Adipose tissue (tissue), 3 donors: ENCODE measurements around the gene UST. TPM values are rescaled to one million over a fixed set of nuclear protein-coding genes. Genes with fewer than 3 reads are reported as not detected.
"Not testable (repeated sequence)": the region's sequence is repeated elsewhere in the genome, so short reads cannot be mapped to it uniquely, and the experiment has no call there.

ENCODE experiments used
- H3K27ac ChIP-seq: one replicate; pipeline ENCODE4 v1.5.1; 2013; ENCODE audit warnings: low read depth, low read length
- WGBS, 3 donors: extraction: QIAGEN DNeasy Blood & Tissue Kit; methylation state at CpG; one replicate each; pipeline ENCODE4 v1.1.7; 2013; 5-methylcytosine and 5-hydroxymethylcytosine counted together
- polyA plus RNA-seq, 3 donors: library from polyadenylated mRNA; stranded (reverse); fragments of 200-250 nt; gene quantifications; one replicate each; pipeline ENCODE4 v1.2.3, GENCODE V29; 2013
- donor health status: healthy with polysubstance abuse.
- donor health status: Bipolar disorder and iron deficiency.
- donor health status: healthy.

The UST gene
- polyA plus RNA-seq, 3 donors: 2.4 to 17.9 (median 6.5) TPM

DNA sequence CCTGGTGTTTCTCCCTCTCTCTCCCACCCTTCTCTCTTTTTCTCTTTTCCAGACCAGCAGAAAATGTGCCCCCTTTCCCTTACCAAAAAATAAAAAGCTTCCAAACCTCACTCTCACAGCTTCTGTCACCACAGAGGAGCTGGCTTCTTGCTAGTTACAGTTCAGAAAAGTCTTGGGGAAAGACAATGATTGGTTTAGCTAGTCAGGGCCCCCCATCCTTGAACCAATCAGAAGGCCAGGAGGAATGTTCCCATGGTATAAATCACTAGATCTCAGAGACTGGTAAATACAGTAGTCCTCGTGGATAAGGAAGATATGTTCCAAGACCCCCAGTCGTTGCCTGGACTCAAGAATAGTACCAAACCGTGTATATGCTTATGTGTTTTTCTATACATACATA, 339.5 kb downstream of the UST start:
- H3K27ac ChIP-seq: no peak overlapping the region
- 79 to 88% (median 86%) methylated on average over 3 of the region's 3 CpGs for WGBS, 3 donors

DNA sequence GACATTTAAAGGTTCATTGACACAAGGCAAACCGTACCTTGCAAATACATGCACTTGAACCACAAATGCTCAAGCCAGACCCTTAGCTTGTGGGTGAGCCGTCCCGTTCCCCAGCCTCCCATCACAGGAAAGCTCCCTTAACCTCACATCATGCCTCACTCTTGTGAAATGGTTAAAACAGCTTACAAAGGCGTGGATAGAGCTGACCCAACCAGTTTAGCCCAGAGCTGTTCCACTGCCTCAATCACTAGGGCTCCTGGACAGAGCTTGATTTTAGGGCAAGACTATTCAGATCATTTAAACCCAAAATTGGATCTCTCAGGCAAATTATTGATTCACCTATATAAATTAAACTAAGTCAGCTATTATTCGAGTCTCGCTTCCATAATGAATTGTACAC, 341.1 kb downstream of the UST start:
- 86 to 90% (median 88%) methylated on average over 6 of the region's 6 CpGs for WGBS, 3 donors

GRCh38 chr6:149088361-149088760, 341.5 kb downstream of the UST start:
- H3K27ac ChIP-seq: no peak overlapping the region
- WGBS, 3 donors: 88 to 96% (median 91%) methylated on average over 9 of the region's 9 CpGs

More for the DNA sequence above, 341.1 kb downstream of the UST start:
- H3K27ac ChIP-seq: no peak overlapping the region

DNA sequence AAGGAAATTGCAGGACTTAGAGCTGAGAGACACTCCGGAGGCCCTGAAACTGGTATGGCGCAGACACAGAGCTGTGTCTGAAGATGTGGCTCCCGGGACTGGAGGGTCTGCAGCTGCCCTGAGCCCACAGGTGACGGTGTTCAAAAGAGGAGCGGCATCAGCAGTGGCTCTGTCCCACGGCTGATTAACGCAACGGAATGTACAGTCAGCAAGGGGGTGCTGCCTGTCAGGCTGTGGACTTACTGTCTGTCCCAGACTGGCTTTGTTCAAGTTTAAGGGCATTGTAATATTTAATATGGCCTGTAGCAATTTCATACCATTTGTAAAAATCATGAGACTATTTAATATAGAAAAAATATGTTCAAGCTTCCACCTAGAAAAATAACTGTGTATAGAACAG, 342.7 kb downstream of the UST start:
- no peak overlapping the region for H3K27ac ChIP-seq
- 88 to 94% (median 94%) methylated on average over 8 of the region's 8 CpGs for whole genome bisulfite sequencing, 3 donors

- H3K27ac ChIP-seq: no peak overlapping the region
- 58 to 80% (median 72%) methylated on average over 4 of the region's 4 CpGs for WGBS, 3 donors
Observed at GRCh38 chr6:149090937-149091336, 344.1 kb downstream of the UST start.

GRCh38 chr6:149093643-149094042, 346.8 kb downstream of the UST start:
- H3K27ac ChIP-seq: no peak overlapping the region
- WGBS, 3 donors: 58 to 72% (median 66%) methylated on average over 3 of the region's 3 CpGs

GRCh38 chr6:149094156-149094555, 347.3 kb downstream of the UST start:
- 46 to 86% (median 53%) methylated on average over 3 of the region's 3 CpGs for WGBS, 3 donors
- H3K27ac ChIP-seq: no peak overlapping the region

GRCh38 chr6:149094934-149095351, 348.1 kb downstream of the UST start:
- whole genome bisulfite sequencing, 3 donors: 35 to 60% (median 42%) methylated on average over 2 of the region's 2 CpGs
- no peak overlapping the region for H3K27ac ChIP-seq

- no peak overlapping the region for H3K27ac ChIP-seq
- 13 to 39% (median 35%) methylated on average over 1 of the region's 1 CpG for WGBS, 3 donors
Observed at GRCh38 chr6:149095842-149096241, 349.0 kb downstream of the UST start.

DNA sequence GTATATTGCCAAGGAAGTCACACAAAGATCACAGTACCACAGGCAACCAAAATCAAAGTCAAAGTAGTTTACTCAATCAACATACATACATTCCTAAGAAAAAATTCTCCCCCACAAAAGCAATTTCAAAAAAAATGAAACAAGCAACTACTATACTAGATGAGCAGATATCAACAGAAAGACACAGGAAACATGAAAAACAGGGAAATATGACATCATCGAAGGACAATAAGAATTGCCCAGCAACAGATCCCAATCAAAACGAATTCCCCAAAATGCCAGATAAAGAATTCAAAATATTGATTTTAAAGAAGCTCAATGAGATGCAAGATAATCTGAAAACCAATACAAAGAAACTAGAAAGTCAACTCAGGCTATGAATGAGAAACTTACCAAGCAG, 351.0 kb downstream of the UST start:
- 75 to 99% (median 95%) methylated on average over 2 of the region's 2 CpGs for WGBS, 3 donors
- H3K27ac ChIP-seq: no peak overlapping the region

DNA sequence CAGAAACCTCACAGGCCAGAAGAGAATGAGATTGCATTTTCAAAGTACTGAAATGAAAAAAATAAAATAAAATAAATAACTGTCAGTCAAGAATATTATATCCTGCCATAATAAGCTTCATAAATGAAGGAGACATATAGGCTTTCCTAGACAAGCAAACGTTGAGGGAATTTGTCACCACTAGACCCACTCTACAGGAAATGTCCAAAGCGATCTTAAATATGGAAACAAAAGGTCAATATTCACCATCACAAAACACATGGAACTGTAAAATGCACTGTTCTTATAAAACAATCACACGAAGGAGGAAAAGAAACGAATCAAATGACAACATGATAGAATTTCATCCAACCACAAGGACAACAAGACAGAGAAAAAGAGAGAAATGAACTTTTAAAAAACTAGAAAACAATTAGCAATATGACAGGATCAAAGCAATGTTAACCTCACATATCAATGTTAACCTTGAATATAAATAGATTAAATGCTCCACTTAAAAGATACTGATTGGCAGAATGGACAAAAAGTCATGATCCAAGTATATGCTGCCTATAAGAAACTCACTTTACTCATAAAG, 352.0 kb downstream of the UST start:
- WGBS, 3 donors: 88 to 93% (median 89%) methylated on average over 4 of the region's 4 CpGs
- H3K27ac ChIP-seq: no peak overlapping the region

DNA sequence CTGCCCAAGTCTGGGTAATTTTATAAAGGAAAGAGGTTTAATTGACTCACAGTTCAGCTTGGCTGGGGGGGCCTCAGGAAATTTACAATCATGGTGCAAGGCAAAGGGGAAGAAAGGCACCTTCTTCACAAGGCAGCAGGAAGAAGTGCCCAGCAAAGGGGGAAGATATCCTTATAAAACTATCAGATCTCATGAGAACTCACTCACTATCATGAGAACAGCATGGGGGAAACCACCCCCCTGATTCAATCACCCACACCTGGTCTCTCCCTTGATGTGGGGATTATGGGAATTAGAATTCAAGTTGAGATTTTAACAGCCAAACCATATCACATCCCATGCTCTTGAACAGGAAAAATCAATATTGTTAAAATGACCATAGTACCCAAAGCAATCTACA, 355.5 kb downstream of the UST start:
- no peak overlapping the region for H3K27ac ChIP-seq

DNA sequence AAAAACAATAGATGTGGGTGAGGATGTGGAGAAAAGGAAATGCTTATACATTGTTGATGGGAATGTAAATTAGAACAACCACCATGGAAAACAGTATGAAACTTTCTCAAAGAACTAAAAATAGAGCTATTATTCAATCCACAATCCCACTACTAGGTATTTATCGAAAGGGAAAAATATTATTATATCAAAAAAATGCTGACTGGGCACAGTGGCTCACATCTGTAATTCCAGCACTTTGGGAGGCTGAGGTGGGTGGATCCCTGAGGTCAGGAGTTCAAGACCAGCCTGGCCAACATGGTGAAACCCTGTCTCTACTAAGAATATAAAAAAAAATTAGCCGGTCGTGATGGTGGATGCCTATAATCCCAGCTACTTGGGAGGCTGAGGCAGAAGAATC, 357.1 kb downstream of the UST start:
- H3K27ac ChIP-seq: not testable (repeated sequence)
- 96 to 100% (median 99%) methylated on average over 3 of the region's 3 CpGs for WGBS, 3 donors

DNA sequence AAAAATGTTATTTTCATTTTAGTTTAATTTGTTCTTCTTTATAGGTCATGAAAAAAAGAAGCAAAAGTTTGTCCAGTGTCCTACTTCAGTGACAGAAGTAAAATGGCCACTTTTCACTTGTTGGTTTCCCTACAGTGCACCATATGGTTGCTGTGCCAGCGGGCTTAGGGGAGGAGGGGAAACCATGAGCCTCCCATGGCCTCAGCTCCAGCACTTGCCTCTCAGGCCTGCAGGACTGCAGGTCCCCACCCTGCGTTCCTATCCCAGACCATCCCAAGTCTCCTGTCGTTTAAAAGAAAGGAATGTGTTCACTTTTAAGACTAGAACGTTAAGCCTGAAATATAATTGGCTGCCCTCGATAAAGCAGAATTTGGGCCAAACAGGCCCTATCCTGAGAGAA, 360.7 kb downstream of the UST start:
- WGBS, 3 donors: 68 to 86% (median 80%) methylated on average over 5 of the region's 5 CpGs
- no peak overlapping the region for H3K27ac ChIP-seq

GRCh38 chr6:149108038-149108748, 361.4 kb downstream of the UST start:
- 73 to 85% (median 81%) methylated on average over 5 of the region's 5 CpGs for WGBS, 3 donors
- H3K27ac ChIP-seq: no peak overlapping the region

DNA sequence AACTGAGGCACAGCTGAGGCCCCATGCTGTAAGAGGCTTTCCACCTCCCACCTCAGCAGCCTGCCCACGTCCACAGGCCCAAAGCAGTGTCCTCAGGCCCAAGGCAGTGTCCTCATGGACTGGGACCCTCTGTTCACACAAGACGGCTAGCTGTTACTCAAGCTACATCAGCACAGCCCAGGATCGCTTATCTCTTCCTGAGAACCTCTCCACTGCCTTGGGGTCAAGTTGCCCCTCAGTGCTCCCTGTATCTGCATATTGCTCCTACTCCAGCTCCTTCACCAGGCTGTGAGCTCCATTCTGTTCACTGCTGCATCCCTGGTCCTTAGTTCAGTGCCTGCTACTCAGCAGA, 361.9 kb downstream of the UST start:
- no peak overlapping the region for H3K27ac ChIP-seq
- WGBS, 3 donors: 93 to 98% (median 93%) methylated on average over 3 of the region's 3 CpGs

GRCh38 chr6:149109397-149110070, 362.7 kb downstream of the UST start:
- H3K27ac ChIP-seq: no peak overlapping the region
- WGBS, 3 donors: 89 to 93% (median 92%) methylated on average over 5 of the region's 5 CpGs

DNA sequence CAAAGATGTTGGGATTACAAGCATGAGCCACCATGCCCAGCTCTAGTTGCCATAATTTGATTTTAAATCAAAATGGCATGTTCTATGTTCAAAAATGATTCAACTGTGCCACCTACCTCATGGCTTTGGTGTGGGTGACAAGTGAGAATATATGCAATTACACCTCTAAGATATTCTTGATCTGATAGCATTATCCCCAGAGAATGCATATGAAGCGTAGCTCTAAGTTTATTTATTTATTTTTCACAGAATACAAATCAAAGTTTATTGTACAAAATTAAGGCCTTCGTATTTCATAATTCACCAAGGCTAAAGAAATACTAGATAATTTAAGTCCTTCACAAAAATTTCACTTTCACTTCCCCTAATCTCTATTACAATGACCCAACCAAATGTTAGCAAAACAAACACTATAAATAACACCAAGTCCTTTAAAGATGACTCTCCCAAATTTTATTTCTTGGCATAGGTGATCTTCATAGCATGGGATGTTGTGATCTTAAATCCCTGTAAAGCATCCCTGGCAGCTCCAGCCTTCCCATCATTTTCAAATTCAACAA, 364.8 kb downstream of the UST start:
- WGBS, 3 donors: 80 to 90% (median 87%) methylated on average over 2 of the region's 2 CpGs
- H3K27ac ChIP-seq: no peak overlapping the region

DNA sequence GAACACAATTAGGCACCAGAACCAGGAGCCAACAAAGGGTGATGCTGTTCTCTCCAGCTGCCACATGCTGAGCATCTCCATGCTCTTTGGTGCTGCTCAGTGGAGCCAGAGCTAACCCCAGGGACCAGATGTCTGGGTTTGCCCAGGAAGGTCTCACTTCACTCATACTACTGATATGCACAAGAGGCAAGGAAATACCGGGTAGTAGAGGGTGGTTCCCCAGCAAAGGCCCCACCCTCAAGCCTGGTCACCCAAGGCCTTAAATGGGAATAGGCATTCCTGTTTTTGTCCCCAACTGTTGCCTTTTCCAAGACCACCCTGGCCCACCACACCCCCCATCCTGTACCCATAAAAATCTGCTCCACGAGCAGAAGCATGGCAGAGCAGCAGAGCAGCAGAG, 366.1 kb downstream of the UST start:
- WGBS, 3 donors: 88 to 98% (median 96%) methylated on average over 2 of the region's 2 CpGs
- H3K27ac ChIP-seq: no peak overlapping the region

DNA sequence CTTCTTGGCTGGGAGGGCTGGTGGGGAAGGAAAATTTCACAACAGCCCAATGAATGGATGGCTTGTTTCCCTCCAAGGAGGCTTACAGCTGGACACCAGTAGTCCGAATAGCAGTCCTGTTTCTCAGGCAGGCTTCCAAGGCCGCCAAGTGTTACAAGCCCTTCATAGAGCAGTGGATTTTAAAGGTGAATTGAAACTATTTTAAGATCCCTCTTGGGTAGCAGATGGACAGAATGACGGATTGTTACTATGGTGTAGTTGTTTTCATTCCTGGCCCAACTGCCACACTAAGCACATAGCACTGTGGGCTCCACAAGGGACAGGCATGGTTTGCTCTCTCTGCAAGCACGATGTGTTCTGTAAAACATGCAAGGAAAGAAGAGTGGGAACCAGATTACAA, 367.3 kb downstream of the UST start:
- WGBS, 3 donors: 80 to 89% (median 86%) methylated on average over 4 of the region's 4 CpGs
- no peak overlapping the region for H3K27ac ChIP-seq
